HG03439 (cell line): ENCODE data around the gene C7orf25.
A peak's percentile ranks its signal among the peaks of the same experiment; 100 is the strongest.

Experiments used
- ATAC-seq: cut with Tn5 transposase; IDR thresholded peaks from one replicate; pipeline ENCODE4 v1.9.1; 2021; ENCODE audit warnings: mild to moderate bottlenecking, moderate library complexity; ENCODE audit not compliant: unreplicated experiment

C7orf25 gene

GRCh38 chr7:42880392-42880791, 31.5 kb downstream of the C7orf25 start:
- ATAC-seq, result no peak

- no peak for ATAC-seq
Measured at GRCh38 chr7:42878303-42878702, 33.6 kb downstream of the C7orf25 start.

GRCh38 chr7:42877862-42878261, 34.0 kb downstream of the C7orf25 start:
- no peak for ATAC-seq

GRCh38 chr7:42876182-42877068, 35.4 kb downstream of the C7orf25 start:
- ATAC-seq, result peak; percentile 87

GRCh38 chr7:42869131-42870020, 42.5 kb downstream of the C7orf25 start:
- peak; percentile 100 for ATAC-seq

GRCh38 chr7:42868480-42868879, 43.4 kb downstream of the C7orf25 start:
- no peak for ATAC-seq
